SK-MEL-5 (cell line): ENCODE measurements around the gene DIDO1. TPM values are rescaled to one million over a fixed set of nuclear protein-coding genes. Genes with fewer than 3 reads are reported as not detected.

Experiments used
- DNase-seq: peaks from one replicate; pipeline ENCODE4 v3.0.0-alpha.2; 2016; ENCODE audit warnings: low read depth, low spot score
- in situ Hi-C: cut with HindIII; loops from 2 replicates; pipeline ENCODE4 v1.10.0; 2016; ENCODE audit warnings: low sequenced_read_pairs, high pct_unique_total_duplicates, low pct_unique_long_range_greater_than_20kb
- polyA plus RNA-seq, 2 experiments: library from polyadenylated mRNA; depleted of rRNA; stranded (reverse); fragments of >200 nt; gene quantifications; 2 replicates each; pipeline ENCODE4 v1.2.3, GENCODE V29; 2015
- total RNA-seq: library from RNA; depleted of rRNA; stranded (reverse); fragments of >200 nt; shearing (Covaris generic); gene quantifications from 2 replicates; pipeline ENCODE4 v1.2.3, GENCODE V29; 2014; rRNA removed

Gene DIDO1
- total RNA-seq = 26.4 and 29.9 TPM in 2 replicates
- 30.1 and 35.0 TPM in 2 replicates for polyA plus RNA-seq (2015; cell fraction: cytosol; rRNA removed)
- polyA plus RNA-seq (2015; cell fraction: nucleus; rRNA removed) = 107 and 134 TPM in 2 replicates

GRCh38 chr20:62926229-62927127 is at the start of gene DIDO1:
TSS of gene DIDO1 (minus strand) at chr20:62926505.
- DNase-seq = peak; percentile 84
- in situ Hi-C loops = no loop called here

- in situ Hi-C loops = no loop called here
- DNase-seq = no peak
Observed at GRCh38 chr20:62975251-62975760, 49.0 kb upstream of the DIDO1 start.

GRCh38 chr20:62972845-62973745 is 46.8 kb upstream of the DIDO1 start:
- no peak for DNase-seq

GRCh38 chr20:62971950-62972844 is 45.9 kb upstream of the DIDO1 start:
- peak; percentile 84 for DNase-seq
- in situ Hi-C loops = no loop called here

More at GRCh38 chr20:62972845-62973745, 46.8 kb upstream of the DIDO1 start:
- in situ Hi-C loops = no loop called here

- DNase-seq = no peak
- in situ Hi-C loops = no loop called here
Observed at GRCh38 chr20:62971211-62971949, 45.1 kb upstream of the DIDO1 start.

GRCh38 chr20:62970307-62971210 is 44.3 kb upstream of the DIDO1 start:
- DNase-seq = no peak

GRCh38 chr20:62969939-62970306 is 43.6 kb upstream of the DIDO1 start:
- DNase-seq = no peak
- in situ Hi-C loops = no loop called here

More at GRCh38 chr20:62970307-62971210, 44.3 kb upstream of the DIDO1 start:
- in situ Hi-C loops = no loop called here

- DNase-seq = no peak
- in situ Hi-C loops = no loop called here
Observed at GRCh38 chr20:62969179-62969760, 43.0 kb upstream of the DIDO1 start.

GRCh38 chr20:62968378-62969178 is 42.3 kb upstream of the DIDO1 start:
- DNase-seq = no peak
- in situ Hi-C loops = no loop called here

GRCh38 chr20:62967628-62968351 is 41.5 kb upstream of the DIDO1 start:
- in situ Hi-C loops = no loop called here
- no peak for DNase-seq

GRCh38 chr20:62967149-62967501 is 40.8 kb upstream of the DIDO1 start:
- in situ Hi-C loops = no loop called here
- DNase-seq = no peak

- in situ Hi-C loops = no loop called here
- DNase-seq = no peak
Observed at GRCh38 chr20:62966212-62967148, 40.2 kb upstream of the DIDO1 start.

GRCh38 chr20:62965363-62965771 is 39.1 kb upstream of the DIDO1 start:
- in situ Hi-C loops = no loop called here

More at GRCh38 chr20:62965363-62965771, 39.1 kb upstream of the DIDO1 start:
- no peak for DNase-seq
